Heart right ventricle (tissue), 16 donors: ENCODE measurements around the gene CDHR5. TPM values are rescaled to one million over a fixed set of nuclear protein-coding genes. Genes with fewer than 3 reads are reported as not detected.

ENCODE experiments used
- ATAC-seq, 8 donors: fragments of 200-7000 bp; cut with Tn5 transposase; one replicate each; pipeline ENCODE4 v1.9.1; 2020; ENCODE audit warnings: mild to moderate bottlenecking in 8 of 8, moderate library complexity in 8 of 8, moderate number of reproducible peaks in 1 of 8
- DNase-seq, 2 donors: peaks; one replicate each; pipeline ENCODE4 v3.0.0-alpha.2; 2020
- H3K27ac ChIP-seq, 10 donors: fragments of 200-600 bp; sonication (generic) in 2 of 10; one replicate each; pipeline versions ENCODE4 v1.5.0 to v1.8.0; 2020 to 2022; ENCODE audit warnings: mild to moderate bottlenecking in 3 of 10
- H3K27me3 ChIP-seq, 7 donors: fragments of 200-600 bp; one replicate each; pipeline ENCODE4 v1.8.0; 2021 to 2022; ENCODE audit warnings: mild to moderate bottlenecking in 2 of 7
- H3K36me3 ChIP-seq, 9 donors: fragments of 200-600 bp; sonication (generic) in 1 of 9; one replicate each; pipeline versions ENCODE4 v1.5.0 to v1.8.0; 2020 to 2022; ENCODE audit warnings: mild to moderate bottlenecking in 2 of 9
- H3K4me1 ChIP-seq, 9 donors: fragments of 200-600 bp; sonication (generic) in 1 of 9; one replicate each; pipeline versions ENCODE4 v1.5.0 to v1.8.0; 2020 to 2022; ENCODE audit warnings: mild to moderate bottlenecking in 4 of 9
- H3K4me3 ChIP-seq, 10 donors: fragments of 200-600 bp; sonication (generic) in 2 of 10; one replicate each; pipeline versions ENCODE4 v1.5.0 to v1.8.0; 2020 to 2022; ENCODE audit warnings: mild to moderate bottlenecking in 7 of 10, moderate library complexity in 2 of 10
- H3K9me3 ChIP-seq, 11 donors: fragments of 200-600 bp in 10 of 11; sonication (generic) in 2 of 11; one replicate each; pipeline versions ENCODE4 v1.5.0 to v1.8.0; 2013 to 2022; ENCODE audit warnings: mild to moderate bottlenecking in 2 of 11, control low read depth in 1 of 11, moderate library complexity in 1 of 11
- CTCF ChIP-seq, 9 donors: fragments of 200-600 bp; sonication (generic) in 2 of 9; IDR thresholded peaks; one replicate each; pipeline versions ENCODE4 v1.5.0 to v1.8.0; 2021 to 2022; ENCODE audit warnings: antibody characterized with exemption in 9 of 9, mild to moderate bottlenecking in 5 of 9, moderate library complexity in 1 of 9
- WGBS, 2 donors: extraction: QIAGEN DNeasy Blood & Tissue Kit; methylation state at CpG; one replicate each; pipeline ENCODE4 v1.1.7; 2013; ENCODE audit warnings: inconsistent platforms in 1 of 2; 5-methylcytosine and 5-hydroxymethylcytosine counted together
- intact Hi-C, 10 donors: fragments of 100-400 bp; cut with DNase I; formaldehyde crosslinking; loops; one replicate each; pipeline versions ENCODE4 v1.11.1 to v1.14.2; 2022
- polyA plus RNA-seq, 2 donors: library from polyadenylated mRNA; stranded (reverse); fragments of 200-250 nt; gene quantifications; one replicate each; pipeline ENCODE4 v1.2.3, GENCODE V29; 2013
- total RNA-seq, 10 donors: library from RNA; stranded (reverse); fragmentation: NEBNext Ultra II Directional in 3 of 10; extraction: Animal tissue kit (Norgen Biotek cat#: 25700) in 3 of 10; gene quantifications; one replicate each; pipeline versions ENCODE4 v1.2.1 to v1.2.4, GENCODE V29; 2021 to 2023
- donor health status: Arrhythmogenic right ventricular cardiomyopathy.
- donor health status: ischemic (EF 13 %, LVEDD 7.1; RV severe dilation, severe dysfunction).
- donor health status: healthy with polysubstance abuse.
- donor health status: DM: no; HTN: yes; CAD: no.
- donor health status: DM: no; HTN: no; CAD: no.
- donor health status: ischemic (EF 25% LVEDD 6.9; RV normal size, moderate dysfunction).
- donor health status: ischemic (EF 25% LVEDD 5.7; RV mildly dilated, moderate dysfunction).
- donor health status: healthy.
- donor health status: DM: yes; HTN: yes; CAD: no.
- donor health status: Ischemic cardiomyopathy.
- donor health status: ischemic (EF 35%, LVEDD 5.7; RV mildly dilated, moderate dysfunction).
- donor health status: nonischemic (EF 11% LVEDD 7.7; RV severe dilation, severe dysfunction).
- donor health status: DM: yes; HTN: yes; CAD: no.
- donor health status: PGD.
- donor health status: ischemic (EF 29% LVEDD 5.4; RV normal size, mild dysfunction).
- donor health status: nonischemic (EF 23%, LVEDD 6.1; RV moderate dilation, normal function).

Gene CDHR5
- total and polyA plus RNA-seq, 12 donors: not detected

DNA sequence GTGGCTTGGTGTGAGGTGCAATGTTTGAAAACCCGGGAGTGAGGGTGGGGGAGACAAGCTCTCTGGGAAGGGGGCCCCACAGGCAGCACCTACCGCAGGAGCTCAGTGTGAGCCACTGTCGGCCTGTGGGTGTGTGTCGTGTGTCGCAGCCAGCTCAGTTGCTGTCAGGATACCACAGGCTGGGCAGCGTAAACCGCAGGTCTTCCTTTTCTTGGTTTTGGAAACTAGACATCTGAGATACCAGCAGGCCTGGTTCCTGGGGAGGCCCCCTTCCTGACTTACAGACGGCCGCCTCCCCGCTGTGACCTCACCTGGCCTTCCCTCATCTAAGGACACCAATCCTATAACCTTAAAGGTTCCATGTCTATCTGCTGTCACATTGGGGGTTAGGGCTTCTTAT, 28.4 kb downstream of the CDHR5 start:
- Histone ChIP-seq H3K36me3 (peaks cover 4 to 100% (median 65%) of the 10 kb centered on the region in 9 donors), H3K27me3 (no peaks in the 10 kb centered on the region), H3K4me3 (no peak overlapping the region), H3K4me1 (no peaks in the 10 kb centered on the region), H3K27ac (no peak overlapping the region), H3K9me3 (no peaks in the 10 kb centered on the region)
- WGBS, 2 donors: 88 to 94% methylated on average over 10 of the region's 10 CpGs
- TF ChIP-seq CTCF (IDR thresholded peaks at IDR 0.05): no peak
- no peak for DNase-seq
- intact Hi-C loops: no loop called here
- ATAC-seq: no peak

- H3K27me3 ChIP-seq: no peaks in the 10 kb centered on the region
- H3K27ac ChIP-seq: no peak overlapping the region
- intact Hi-C loops: no loop called here
- WGBS, 2 donors: 92 to 95% methylated on average over 10 of the region's 10 CpGs
- H3K4me3 ChIP-seq: no peak overlapping the region
- TF ChIP-seq CTCF (IDR thresholded peaks at IDR 0.05): no peak
- H3K4me1 ChIP-seq: no peaks in the 10 kb centered on the region
- DNase-seq (no peak), ATAC-seq (no peak)
- H3K36me3 ChIP-seq: peaks cover 4 to 100% (median 66%) of the 10 kb centered on the region in 9 donors
- no peaks in the 10 kb centered on the region for H3K9me3 ChIP-seq
Measured at GRCh38 chr11:595400-595799, 29.4 kb downstream of the CDHR5 start.

DNA sequence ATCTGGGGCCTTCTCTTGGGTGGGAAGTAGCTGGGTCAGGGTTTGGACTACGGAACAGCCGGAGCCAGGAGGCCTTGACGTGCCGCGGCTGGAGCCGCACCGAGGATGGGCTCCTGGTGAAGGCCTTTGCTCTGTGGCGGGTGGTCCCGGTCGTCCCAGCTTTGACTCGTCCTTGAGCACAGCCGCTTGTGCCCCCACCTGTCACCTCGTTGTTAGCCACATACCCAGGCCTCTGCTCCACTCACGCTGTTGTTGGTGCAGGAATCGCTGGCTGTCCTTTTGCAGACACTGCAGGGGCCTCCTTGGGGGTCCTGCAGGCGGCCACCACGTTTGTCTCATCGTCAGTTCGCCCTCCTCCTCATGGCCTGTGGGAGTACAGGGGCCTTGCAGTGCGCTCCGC, 31.4 kb downstream of the CDHR5 start:
- H3K27me3 ChIP-seq: no peaks in the 10 kb centered on the region
- no peaks in the 10 kb centered on the region for H3K9me3 ChIP-seq
- H3K36me3 ChIP-seq: peaks cover 6 to 100% (median 65%) of the 10 kb centered on the region in 9 donors
- H3K4me1 ChIP-seq: peaks cover 0 to 8% (median 0%) of the 10 kb centered on the region in 9 donors
- H3K27ac ChIP-seq: no peak overlapping the region
- ATAC-seq (no peak), DNase-seq (no peak)
- 90 to 94% methylated on average over 21 of the region's 21 CpGs for WGBS, 2 donors
- intact Hi-C loops: no loop called here
- no peak for TF ChIP-seq CTCF (IDR thresholded peaks at IDR 0.05)
- no peak overlapping the region for H3K4me3 ChIP-seq

DNA sequence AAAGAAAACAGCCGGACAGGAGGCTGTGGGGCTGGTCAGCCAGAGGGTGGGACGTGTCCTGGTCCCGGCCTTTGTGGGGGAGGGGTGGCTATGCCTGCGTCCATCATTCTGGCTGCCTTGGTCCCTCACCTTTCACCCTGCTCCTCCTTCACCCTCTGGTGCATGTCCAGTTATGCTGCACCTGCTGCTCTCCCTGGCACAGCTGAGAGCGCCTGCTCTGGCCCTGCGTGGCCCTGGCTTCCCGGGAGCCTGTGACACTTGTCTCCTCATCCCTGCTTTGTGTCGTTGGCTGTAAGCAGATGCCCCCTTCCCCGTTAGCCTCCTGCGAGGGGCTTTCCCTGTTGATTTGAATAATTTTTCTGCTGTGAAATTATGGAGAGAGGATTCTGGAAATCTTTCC, 31.8 kb downstream of the CDHR5 start:
- no peak for DNase-seq
- 88 to 93% methylated on average over 10 of the region's 10 CpGs for WGBS, 2 donors
- intact Hi-C loops: no loop called here

More for the DNA sequence above, 31.8 kb downstream of the CDHR5 start:
- no peak for ATAC-seq
- no peak overlapping the region for H3K27ac ChIP-seq
- no peaks in the 10 kb centered on the region for H3K9me3 ChIP-seq
- no peak overlapping the region for H3K4me3 ChIP-seq
- H3K36me3 ChIP-seq: peaks cover 6 to 100% (median 65%) of the 10 kb centered on the region in 9 donors
- no peak for TF ChIP-seq CTCF (IDR thresholded peaks at IDR 0.05)
- peaks cover 0 to 13% (median 0%) of the 10 kb centered on the region in 9 donors for H3K4me1 ChIP-seq
- no peaks in the 10 kb centered on the region for H3K27me3 ChIP-seq
